WERI-Rb-1 (cell line): ENCODE measurements around the gene MAN1B1.
"Not testable (repeated sequence)": the region's sequence is repeated elsewhere in the genome, so short reads cannot be mapped to it uniquely, and the experiment has no call there.

Experiments
- DNase-seq: peaks from one replicate; pipeline ENCODE4 v3.0.0-alpha.2; 2020
- H3K27ac ChIP-seq: fragments of 250-450 bp; sonication (Bioruptor Pico); 2 replicates; pipeline ENCODE4 v1.5.1; 2020; ENCODE audit warnings: mild to moderate bottlenecking, moderate library complexity
- H3K27me3 ChIP-seq: fragments of 250-450 bp; sonication (Bioruptor Pico); 2 replicates; pipeline ENCODE4 v1.5.1; 2021; ENCODE audit warnings: mild to moderate bottlenecking, low read depth, moderate library complexity; ENCODE audit not compliant: insufficient read depth, severe bottlenecking
- H3K36me3 ChIP-seq: fragments of 250-450 bp; sonication (Bioruptor Pico); 2 replicates; pipeline ENCODE4 v1.5.1; 2020; ENCODE audit warnings: mild to moderate bottlenecking, moderate library complexity
- H3K4me3 ChIP-seq: 2 replicates; pipeline ENCODE4 v1.5.1; 2011; ENCODE audit warnings: low read depth, mild to moderate bottlenecking, control low read depth, low read length
- H3K9me3 ChIP-seq: fragments of 250-450 bp; sonication (Bioruptor Pico); 2 replicates; pipeline ENCODE4 v1.5.1; 2021; ENCODE audit warnings: mild to moderate bottlenecking, moderate library complexity; ENCODE audit not compliant: severe bottlenecking
- CTCF ChIP-seq: IDR thresholded peaks from 2 replicates; pipeline ENCODE4 v1.5.1; 2011; ENCODE audit warnings: low read depth, mild to moderate bottlenecking, control low read depth, inconsistent platforms, low read length

The MAN1B1 gene

GRCh38 chr9:137114613-137115393 is 28.0 kb downstream of the MAN1B1 start, which contains the start of gene DPP7:
Gene DPP7 (minus strand): TSS chr9:137114733. CDS start chr9:137114713, 20 bp downstream.
- Histone ChIP-seq H3K4me3 (peak within 1 kb of the TSS; percentile 39), H3K9me3 (no peaks in the 10 kb centered on the region), H3K36me3 (peaks cover 3% of the 10 kb centered on the region; the same call in 1 of the 2 replicates), H3K27ac (peak within 1 kb of the TSS; percentile 53; the same call in 1 of the 2 replicates), H3K27me3 (no peaks in the 10 kb centered on the region)
- no peak for DNase-seq
- no peak for TF ChIP-seq CTCF

- peaks cover 3% of the 10 kb centered on the region; the same call in 1 of the 2 replicates for H3K36me3 ChIP-seq
- peak overlapping the region; percentile 22; the same call in 1 of the 2 replicates for H3K27ac ChIP-seq
- H3K9me3 ChIP-seq, result no peaks in the 10 kb centered on the region
- no peak for DNase-seq
- H3K27me3 ChIP-seq, result no peaks in the 10 kb centered on the region
- TF ChIP-seq CTCF, result peak; percentile 17; the same call in 1 of the 2 replicates
- no peak overlapping the region for H3K4me3 ChIP-seq
Observed at GRCh38 chr9:137115394-137116026, 28.7 kb downstream of the MAN1B1 start.

- peak overlapping the region; percentile 22 for H3K27ac ChIP-seq
- H3K27me3 ChIP-seq, result no peaks in the 10 kb centered on the region
- TF ChIP-seq CTCF, result no peak
- no peaks in the 10 kb centered on the region for H3K9me3 ChIP-seq
- DNase-seq, result no peak
- H3K36me3 ChIP-seq, result peaks cover 3% of the 10 kb centered on the region; the same call in 1 of the 2 replicates
- H3K4me3 ChIP-seq, result no peak overlapping the region
Observed at GRCh38 chr9:137116027-137116507, 29.3 kb downstream of the MAN1B1 start.

DNA sequence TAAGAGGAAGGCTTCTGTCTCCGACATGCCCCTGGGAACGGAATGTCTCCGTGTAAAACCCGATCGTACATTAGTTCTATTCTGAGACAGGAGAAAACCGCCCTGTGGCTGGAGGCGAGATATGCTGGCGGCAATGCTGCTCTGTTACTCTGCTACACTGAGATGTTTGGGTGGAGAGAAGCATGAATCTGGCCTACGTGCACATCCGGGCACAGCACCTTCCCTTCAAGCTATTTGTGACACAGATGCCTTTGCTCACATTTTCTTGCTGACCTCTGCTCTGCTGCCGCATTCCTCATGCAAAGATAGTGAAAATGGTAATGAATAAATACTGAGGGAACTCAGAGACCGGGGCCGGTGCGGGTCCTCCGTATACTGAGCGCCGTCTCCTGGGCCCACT is 29.9 kb downstream of the MAN1B1 start:
- Histone ChIP-seq H3K36me3 (peaks cover 3% of the 10 kb centered on the region; the same call in 1 of the 2 replicates), H3K4me3 (no peak overlapping the region), H3K9me3 (no peaks in the 10 kb centered on the region), H3K27me3 (no peaks in the 10 kb centered on the region), H3K27ac (peak overlapping the region; percentile 22)
- no peak for TF ChIP-seq CTCF
- DNase-seq, result no peak

DNA sequence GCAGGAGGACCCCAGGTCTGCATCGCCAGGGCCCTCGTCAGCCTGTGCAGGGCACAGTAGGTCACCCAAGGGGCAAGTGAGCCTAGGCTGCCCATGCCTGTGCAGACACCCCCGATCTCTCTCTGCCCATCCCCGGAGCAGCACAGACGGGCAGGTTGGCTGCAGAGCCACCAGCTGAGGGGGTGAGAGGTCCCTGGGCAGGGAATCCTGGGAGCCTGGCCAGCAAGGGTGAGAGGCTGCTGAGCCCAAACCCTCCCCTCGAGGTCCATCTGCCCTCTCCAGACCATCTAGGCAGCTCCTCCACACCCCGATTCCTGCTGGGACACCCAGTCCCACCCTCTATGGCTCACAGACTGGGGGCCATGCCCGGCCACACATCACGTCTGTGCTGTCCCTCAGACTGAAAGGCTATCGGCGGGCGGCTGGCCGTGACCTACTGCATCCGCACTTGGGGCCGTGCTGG is 30.5 kb downstream of the MAN1B1 start:
- Histone ChIP-seq H3K36me3 (peaks cover 3% of the 10 kb centered on the region; the same call in 1 of the 2 replicates), H3K9me3 (no peaks in the 10 kb centered on the region), H3K27ac (no peak overlapping the region), H3K4me3 (no peak overlapping the region), H3K27me3 (no peaks in the 10 kb centered on the region)
- no peak for TF ChIP-seq CTCF
- DNase-seq, result no peak

GRCh38 chr9:137118092-137118603 is 31.4 kb downstream of the MAN1B1 start:
- H3K4me3 ChIP-seq, H3K9me3 ChIP-seq, H3K36me3 ChIP-seq, DNase-seq, H3K27ac ChIP-seq, H3K27me3 ChIP-seq: not testable (repeated sequence)

DNA sequence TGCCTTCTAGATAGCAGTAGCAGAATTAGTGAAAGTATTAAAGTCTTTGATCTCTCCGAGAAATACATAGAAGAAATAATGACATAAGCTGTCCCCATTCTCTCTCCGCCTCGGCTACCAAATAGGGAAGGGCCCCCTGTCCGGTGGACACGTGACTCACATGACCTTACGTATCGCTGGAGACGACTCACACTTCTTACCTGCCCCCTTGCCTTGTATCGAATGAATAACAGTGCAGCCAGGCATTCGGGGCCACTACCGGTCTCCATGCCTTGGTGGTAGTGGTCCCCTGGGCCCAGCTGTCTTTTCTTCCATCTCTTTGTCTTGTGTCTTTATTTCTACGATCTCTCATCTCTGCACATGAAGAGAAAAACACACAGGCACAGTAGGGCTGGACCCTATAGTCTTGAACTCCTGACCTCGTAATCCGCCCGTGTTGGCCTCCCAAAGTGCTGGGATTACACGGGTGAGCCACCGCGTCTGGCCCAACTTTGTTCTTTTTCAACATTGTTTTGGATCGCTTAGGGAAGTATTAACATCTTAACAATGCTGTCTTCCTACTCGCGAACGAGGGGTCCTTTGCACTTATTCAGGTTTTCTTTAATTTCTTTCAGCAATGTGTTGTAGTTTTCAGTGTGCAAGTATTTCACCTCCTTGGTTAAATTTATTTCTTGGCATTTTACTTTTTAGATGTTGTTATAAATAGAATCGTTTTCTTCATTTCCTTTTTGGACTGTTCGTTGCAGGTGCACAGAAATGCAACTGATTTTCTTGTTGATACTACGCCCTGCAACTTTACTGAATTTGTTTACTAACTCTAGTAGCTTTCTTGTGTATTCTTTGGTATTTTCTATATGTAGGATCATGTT is 35.4 kb downstream of the MAN1B1 start:
- peak overlapping the region; percentile 30 for H3K27ac ChIP-seq
- not testable (repeated sequence) for H3K27me3 ChIP-seq, H3K9me3 ChIP-seq, H3K36me3 ChIP-seq
- H3K4me3 ChIP-seq, result peak overlapping the region; percentile 33
- DNase-seq, result peak; percentile 39
